OCI-LY7 (cell line): ENCODE measurements around the gene A2ML1. TPM values are rescaled to one million over a fixed set of nuclear protein-coding genes. Genes with fewer than 3 reads are reported as not detected.

ENCODE experiments used
- BruUV-seq: library from RNA; stranded (reverse); fragments of 400-500 nt; replicated peaks from 2 replicates; lab custom pipeline; 2021; lab: Mats Ljungman, UMichigan
- CTCF ChIA-PET: fragments of 300-600 bp; sonication (Branson Sonifier 250); formaldehyde crosslinking; loops from one replicate; lab custom pipeline; 2022; ENCODE audit warnings: antibody characterized with exemption; ENCODE audit not compliant: unreplicated experiment; lab: Charles Lee
- POLR2A ChIA-PET: fragments of 300-600 bp; sonication (Branson Sonifier 250); formaldehyde crosslinking; loops from one replicate; lab custom pipeline; 2022; ENCODE audit warnings: antibody characterized with exemption; lab: Charles Lee
- DNase-seq: peaks from one replicate; pipeline ENCODE4 v3.0.0-alpha.2; 2015; ENCODE audit warnings: low spot score
- H2AFZ ChIP-seq: fragments of 200-600 bp; sonication (generic), shearing (Covaris generic); 2 replicates; pipeline ENCODE4 v1.6.1; 2014; ENCODE audit warnings: mild to moderate bottlenecking, antibody characterized with exemption, low read length, moderate library complexity
- H3K27ac ChIP-seq: fragments of 200-600 bp; sonication (generic); 2 replicates; pipeline ENCODE4 v1.5.1; 2014; ENCODE audit warnings: mixed run types, low read depth, mild to moderate bottlenecking, moderate library complexity, low read length, inconsistent platforms; ENCODE audit not compliant: poor library complexity, severe bottlenecking
- H3K36me3 ChIP-seq: fragments of 200-600 bp; sonication (generic); 2 replicates; pipeline ENCODE4 v1.6.1; 2014; ENCODE audit warnings: mild to moderate bottlenecking, antibody characterized with exemption, low read length, moderate library complexity, mixed read lengths; ENCODE audit not compliant: insufficient read depth
- H3K4me1 ChIP-seq: fragments of 200-600 bp; sonication (generic); 2 replicates; pipeline ENCODE4 v1.5.1; 2014; ENCODE audit warnings: mild to moderate bottlenecking, low read length; ENCODE audit not compliant: insufficient read depth, poor library complexity, severe bottlenecking
- H3K4me2 ChIP-seq: fragments of 200-600 bp; sonication (generic); 2 replicates; pipeline ENCODE4 v1.6.1; 2014; ENCODE audit warnings: mild to moderate bottlenecking, low read length
- H3K4me3 ChIP-seq: fragments of 200-600 bp; sonication (generic); 2 replicates; pipeline ENCODE4 v1.5.1; 2014; ENCODE audit warnings: mild to moderate bottlenecking, low read depth, low read length; ENCODE audit not compliant: poor library complexity, severe bottlenecking
- H3K79me2 ChIP-seq: fragments of 200-600 bp; sonication (generic); 2 replicates; pipeline ENCODE4 v1.6.1; 2016; ENCODE audit warnings: low read depth, mild to moderate bottlenecking, low read length, moderate library complexity, mixed read lengths; ENCODE audit not compliant: insufficient read depth
- H3K9me2 ChIP-seq: fragments of 200-600 bp; sonication (generic); 2 replicates; pipeline ENCODE4 v1.6.1; 2016; ENCODE audit warnings: mild to moderate bottlenecking, low read length, mixed read lengths; ENCODE audit not compliant: insufficient read depth
- H3K9me3 ChIP-seq: fragments of 200-600 bp; sonication (generic); 2 replicates; pipeline ENCODE4 v1.6.1; 2014; ENCODE audit warnings: mild to moderate bottlenecking, mixed run types, low read length, mixed read lengths
- H4K20me1 ChIP-seq: fragments of 200-600 bp; sonication (generic); 2 replicates; pipeline ENCODE4 v1.6.1; 2014; ENCODE audit warnings: mild to moderate bottlenecking, antibody characterized with exemption, low read length, moderate library complexity, mixed read lengths; ENCODE audit not compliant: insufficient read depth
- CTCF ChIP-seq: fragments of 200-600 bp; sonication (generic); conservative IDR thresholded peaks from 2 replicates; pipeline ENCODE4 v1.5.1; 2014; ENCODE audit warnings: mild to moderate bottlenecking, antibody characterized with exemption, low read length, moderate library complexity, mixed read lengths
- EZH2phosphoT487 ChIP-seq: fragments of 200-600 bp; sonication (generic); IDR thresholded peaks from 2 replicates; pipeline ENCODE4 v1.6.1; 2018; ENCODE audit warnings: low read depth, borderline replicate concordance, mild to moderate bottlenecking, mixed run types, antibody characterized with exemption, low read length, moderate library complexity, mixed read lengths
- intact Hi-C: fragments of 100-400 bp; cut with micrococcal nuclease; formaldehyde crosslinking; loops from one replicate; pipeline ENCODE4 v1.10.0; 2022; ENCODE audit not compliant: unreplicated experiment
- total RNA-seq, 2 experiments: library from RNA; depleted of rRNA in 1 of 2; stranded (reverse); fragments of >200 nt in 1 of 2; shearing (Covaris generic) in 1 of 2; gene quantifications; 2 replicates each; pipeline ENCODE4 v1.2.3, GENCODE V29; 2014 to 2022

The A2ML1 gene
- total RNA-seq, 2 experiments from 2014 or later, result not detected

- no peak overlapping the region for H3K4me3 ChIP-seq
- H3K9me2 ChIP-seq, result no peaks in the 10 kb centered on the region
- BruUV-seq, result no TSS peak
- H3K36me3 ChIP-seq, result no peaks in the 10 kb centered on the region
- no peak for DNase-seq
- H3K4me1 ChIP-seq, result no peaks in the 10 kb centered on the region
- TF ChIP-seq CTCF, result no peak
- no peak for TF ChIP-seq EZH2phosphoT487
- H3K27ac ChIP-seq, result no peak overlapping the region
- no peaks in the 10 kb centered on the region for H3K79me2 ChIP-seq
- CTCF ChIA-PET, result no interaction called here
- no peaks in the 10 kb centered on the region for H3K9me3 ChIP-seq
- no peak overlapping the region for H2AFZ ChIP-seq
- POLR2A ChIA-PET, result interaction anchor here (0.6 to 1.6 kb wide), 4 partner anchors 10 to 720 kb away, joined by 4 to 5 read pairs (median 4); no protein-coding TSS in a partner anchor
- H4K20me1 ChIP-seq, result no peaks in the 10 kb centered on the region
- intact Hi-C loops, result no loop called here
- H3K4me2 ChIP-seq, result no peak overlapping the region
These were observed 23.9 kb downstream of the A2ML1 start for GRCh38 chr12:8846305-8846704.

GRCh38 chr12:8847435-8847834 lies 25.0 kb downstream of the A2ML1 start:
- Histone ChIP-seq H2AFZ (no peak overlapping the region), H3K9me3 (no peaks in the 10 kb centered on the region), H3K36me3 (no peaks in the 10 kb centered on the region), H3K79me2 (no peaks in the 10 kb centered on the region), H3K27ac (no peak overlapping the region), H3K4me1 (no peaks in the 10 kb centered on the region), H3K4me3 (no peak overlapping the region), H3K4me2 (no peak overlapping the region), H4K20me1 (no peaks in the 10 kb centered on the region), H3K9me2 (no peaks in the 10 kb centered on the region)
- TF ChIP-seq EZH2phosphoT487 (no peak), CTCF (no peak)
- intact Hi-C loops, result no loop called here
- BruUV-seq, result no TSS peak
- POLR2A ChIA-PET, result interaction anchor here (0.7 kb wide), 4 partner anchors 167 to 1023 kb away, joined by 3 to 7 read pairs (median 4); no protein-coding TSS in a partner anchor
- no peak for DNase-seq
- CTCF ChIA-PET, result no interaction called here

GRCh38 chr12:8849876-8850275 lies 27.5 kb downstream of the A2ML1 start:
- no peak for DNase-seq
- Histone ChIP-seq H2AFZ (no peak overlapping the region), H3K27ac (no peak overlapping the region), H3K4me1 (no peaks in the 10 kb centered on the region), H3K9me3 (no peaks in the 10 kb centered on the region), H3K9me2 (no peaks in the 10 kb centered on the region), H4K20me1 (no peaks in the 10 kb centered on the region), H3K4me2 (no peak overlapping the region), H3K36me3 (no peaks in the 10 kb centered on the region), H3K4me3 (no peak overlapping the region), H3K79me2 (no peaks in the 10 kb centered on the region)
- intact Hi-C loops, result no loop called here
- CTCF ChIA-PET, result no interaction called here
- POLR2A ChIA-PET, result no interaction called here
- no peak for TF ChIP-seq CTCF
- no peak for TF ChIP-seq EZH2phosphoT487
- BruUV-seq, result no TSS peak
